HL-60 (cell line): Measurements from ENCODE around the gene DYNC1H1.
"Not testable (repeated sequence)": the region's sequence is repeated elsewhere in the genome, so short reads cannot be mapped to it uniquely, and the experiment has no call there.

ENCODE experiments used
- DNase-seq, 2 experiments: peaks; one replicate each; pipeline ENCODE4 v3.0.0-alpha.2; 2010 to 2020; ENCODE audit warnings: low read depth in 1 of 2, low spot score in 1 of 2
- H3K27ac ChIP-seq: fragments of 250-450 bp; sonication (Bioruptor Pico); replicated peaks from 2 replicates; pipeline ENCODE4 v1.5.1; 2020; ENCODE audit warnings: mild to moderate bottlenecking, moderate library complexity
- H3K27me3 ChIP-seq: fragments of 250-450 bp; sonication (Bioruptor Pico); 2 replicates; pipeline ENCODE4 v1.5.1; 2021; ENCODE audit warnings: mild to moderate bottlenecking, moderate library complexity; ENCODE audit not compliant: insufficient read depth, poor library complexity, severe bottlenecking
- H3K4me3 ChIP-seq: replicated peaks from 2 replicates; pipeline ENCODE4 v1.5.1; 2011; ENCODE audit warnings: mild to moderate bottlenecking, control low read depth, low read length; ENCODE audit not compliant: insufficient read depth
- CTCF ChIP-seq: IDR thresholded peaks from one replicate; pipeline ENCODE4 v1.5.1; 2011; ENCODE audit warnings: low read length, control low read depth, inconsistent platforms; ENCODE audit not compliant: insufficient read depth
- GABPA ChIP-seq: IDR thresholded peaks from 2 replicates; pipeline ENCODE4 v1.6.1; 2012; ENCODE audit warnings: low read depth
- POLR2AphosphoS5 ChIP-seq: IDR thresholded peaks from 2 replicates; pipeline ENCODE4 v1.6.1; 2012; ENCODE audit warnings: low read depth
- REST ChIP-seq: IDR thresholded peaks from 2 replicates; pipeline ENCODE4 v1.6.1; 2012; ENCODE audit warnings: low read depth; ENCODE audit not compliant: insufficient replicate concordance
- SPI1 ChIP-seq: IDR thresholded peaks from 2 replicates; pipeline ENCODE4 v1.6.1; 2012; ENCODE audit warnings: low read depth, mild to moderate bottlenecking, borderline replicate concordance

DYNC1H1 gene

DNA sequence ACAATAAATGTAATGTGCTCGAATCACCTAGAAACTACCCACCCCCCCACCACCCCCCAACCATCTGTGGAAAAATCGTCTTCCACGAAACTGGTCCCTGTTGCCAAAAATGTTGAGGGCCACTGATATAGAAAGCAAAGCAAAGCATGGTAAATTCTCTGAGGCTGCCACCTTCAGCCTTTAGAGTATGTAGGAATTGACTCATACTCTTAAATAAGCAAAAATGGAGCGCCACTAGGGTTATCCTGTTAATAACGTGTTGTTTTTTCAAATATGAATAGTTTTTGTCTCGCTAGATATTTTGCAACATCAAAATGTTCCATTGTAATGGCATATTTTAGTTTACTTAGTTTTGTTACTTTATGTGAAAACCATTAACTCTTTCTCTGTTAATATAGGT, 18.2 kb downstream of the DYNC1H1 start:
- no peak for DNase-seq
- no peak for TF ChIP-seq SPI1
- H3K27me3 ChIP-seq, result no peaks in the 10 kb centered on the region
- no peak overlapping the region for H3K27ac ChIP-seq
- no peak overlapping the region for H3K4me3 ChIP-seq

- not testable (repeated sequence) for H3K27ac ChIP-seq, H3K27me3 ChIP-seq, H3K4me3 ChIP-seq, DNase-seq
These were observed 20.5 kb downstream of the DYNC1H1 start for GRCh38 chr14:101984831-101985230.

DNA sequence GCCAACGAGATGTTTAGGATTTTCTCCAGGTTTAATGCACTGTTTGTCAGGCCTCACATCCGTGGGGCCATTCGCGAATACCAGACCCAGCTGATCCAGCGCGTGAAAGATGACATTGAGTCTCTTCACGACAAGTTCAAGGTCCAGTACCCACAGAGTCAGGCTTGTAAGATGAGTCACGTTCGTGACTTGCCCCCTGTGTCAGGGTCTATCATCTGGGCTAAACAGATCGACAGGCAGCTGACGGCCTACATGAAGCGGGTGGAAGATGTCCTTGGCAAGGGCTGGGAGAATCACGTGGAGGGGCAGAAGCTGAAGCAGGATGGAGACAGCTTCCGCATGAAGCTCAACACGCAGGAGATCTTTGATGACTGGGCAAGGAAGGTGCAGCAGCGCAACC, 21.6 kb downstream of the DYNC1H1 start:
- DNase-seq, result no peak
- H3K27me3 ChIP-seq, result no peaks in the 10 kb centered on the region
- no peak for TF ChIP-seq REST
- TF ChIP-seq POLR2AphosphoS5, result no peak
- TF ChIP-seq SPI1, result no peak
- H3K27ac ChIP-seq, result no peak overlapping the region
- no peak overlapping the region for H3K4me3 ChIP-seq

DNA sequence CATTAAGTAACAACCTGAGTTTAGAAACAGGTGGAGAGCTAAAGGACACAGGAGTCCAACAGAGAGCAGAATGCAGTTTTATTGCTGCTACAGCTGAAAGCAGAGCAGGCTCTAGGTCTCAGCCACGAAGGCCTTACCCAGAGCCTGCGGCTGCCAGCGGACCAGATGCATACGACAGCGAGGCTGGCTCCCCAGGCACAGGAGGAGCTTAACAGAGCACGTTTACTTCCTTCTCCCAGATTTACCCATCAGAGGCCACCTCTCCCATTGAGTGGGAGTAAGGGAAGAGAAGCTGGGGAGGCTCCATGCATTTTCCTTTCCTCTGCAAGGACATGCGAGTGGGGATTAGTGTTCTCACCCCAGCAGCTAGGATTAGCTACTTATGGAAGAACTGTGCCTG, 22.6 kb downstream of the DYNC1H1 start:
- TF ChIP-seq POLR2AphosphoS5 (no peak), SPI1 (no peak), GABPA (no peak), REST (no peak), CTCF (no peak)

DNA sequence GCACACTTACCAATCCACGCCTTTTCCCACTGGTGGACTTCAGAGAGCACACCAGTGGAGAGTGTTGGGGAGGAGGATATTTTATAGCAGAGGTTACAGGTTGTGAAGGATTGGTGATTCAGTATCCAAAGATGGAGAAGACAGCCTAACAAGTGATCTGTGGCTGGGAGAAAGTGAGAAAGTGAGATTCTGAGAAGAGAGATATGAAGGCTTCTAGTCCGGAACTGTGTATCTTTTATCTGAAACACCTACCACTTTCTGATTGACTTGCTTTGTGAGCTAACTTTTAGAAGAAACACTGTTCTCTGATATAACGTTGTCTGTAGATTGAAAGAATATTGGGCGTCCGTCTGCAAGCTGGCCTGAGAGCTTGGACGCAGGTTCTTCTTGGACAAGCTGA, 24.0 kb downstream of the DYNC1H1 start:
- no peak overlapping the region for H3K27ac ChIP-seq
- no peak overlapping the region for H3K4me3 ChIP-seq
- TF ChIP-seq GABPA, result no peak
- no peak for TF ChIP-seq POLR2AphosphoS5
- no peak for TF ChIP-seq SPI1
- H3K27me3 ChIP-seq, result no peaks in the 10 kb centered on the region
- DNase-seq, result no peak

More for the DNA sequence above, 22.6 kb downstream of the DYNC1H1 start:
- Histone ChIP-seq H3K27ac (no peak overlapping the region), H3K27me3 (no peaks in the 10 kb centered on the region), H3K4me3 (no peak overlapping the region)
- DNase-seq, result no peak

- H3K4me3 ChIP-seq, result no peak overlapping the region
- TF ChIP-seq GABPA, result no peak
- TF ChIP-seq SPI1, result no peak
- TF ChIP-seq POLR2AphosphoS5, result no peak
- TF ChIP-seq REST, result no peak
- no peak for TF ChIP-seq CTCF
- DNase-seq, result no peak
- H3K27ac ChIP-seq, result no peak overlapping the region
- no peaks in the 10 kb centered on the region for H3K27me3 ChIP-seq
These were observed 27.0 kb downstream of the DYNC1H1 start for GRCh38 chr14:101991352-101991751.
